Measurements from ENCODE around the gene TYROBP. TPM values are rescaled to one million over a fixed set of nuclear protein-coding genes. Genes with fewer than 3 reads are reported as not detected.
A peak's percentile ranks its signal among the peaks of the same experiment; 100 is the strongest.
"Not testable (repeated sequence)": the region's sequence is repeated elsewhere in the genome, so short reads cannot be mapped to it uniquely, and the experiment has no call there.

Gene TYROBP
- 100 to 1,000 TPM; 205 to 407 TPM for total RNA-seq
- 10 to 100 TPM; 12.3 to 15.7 (median 13.3) TPM for polyA plus RNA-seq (ENCODE audit: insufficient read length in 6 of 6)
- long read RNA-seq, donor 1, transcript TYROBP-209 (5 exons, 415 nt) = minor isoform, 6 of 21 reads
- long read RNA-seq, donor 1, transcript TYROBP-201 (5 exons, 568 nt) = major isoform, 12 of 21 reads
- long read RNA-seq, donor 1, partial matches to known transcripts = 0 of 21 reads
- long read RNA-seq, donor 1, other reads (novel, unspliced or antisense) = 0 of 21 reads
- long read RNA-seq, donor 2, transcript TYROBP-201 (5 exons, 568 nt) = major isoform, 7 of 11 reads
- long read RNA-seq, donor 2, partial matches to known transcripts = 0 of 11 reads
- long read RNA-seq, donor 2, other reads (novel, unspliced or antisense) = 0 of 11 reads
- long read RNA-seq, donor 3, transcript TYROBP-201 (5 exons, 568 nt) = major isoform, 11 of 15 reads
- long read RNA-seq, donor 3, partial matches to known transcripts = 0 of 15 reads
- long read RNA-seq, donor 3, other reads (novel, unspliced or antisense) = 0 of 15 reads
- long read RNA-seq, donor 4, transcript TYROBP-203 (4 exons, 522 nt) = minor isoform, 7 of 321 reads
- long read RNA-seq, donor 4, transcript TYROBP-207 (5 exons, 570 nt) = minor isoform, 27 of 321 reads
- long read RNA-seq, donor 4, transcript TYROBP-201 (5 exons, 568 nt) = major isoform, 182 of 321 reads
- long read RNA-seq, donor 4, transcript TYROBP-209 (5 exons, 415 nt) = minor isoform, 42 of 321 reads
- long read RNA-seq, donor 4, partial matches to known transcripts = 6 of 321 reads
- long read RNA-seq, donor 4, other reads (novel, unspliced or antisense) = 48 of 321 reads
- long read RNA-seq, donor 5, transcript TYROBP-201 (5 exons, 568 nt) = major isoform, 8 of 14 reads
- long read RNA-seq, donor 5, partial matches to known transcripts = 0 of 14 reads
- long read RNA-seq, donor 5, other reads (novel, unspliced or antisense) = 0 of 14 reads
- long read RNA-seq, donor 6, transcript TYROBP-209 (5 exons, 415 nt) = minor isoform, 6 of 24 reads
- long read RNA-seq, donor 6, transcript TYROBP-201 (5 exons, 568 nt) = major isoform, 14 of 24 reads
- long read RNA-seq, donor 6, partial matches to known transcripts = 0 of 24 reads
- long read RNA-seq, donor 6, other reads (novel, unspliced or antisense) = 0 of 24 reads
- long read RNA-seq, donor 7, transcript TYROBP-201 (5 exons, 568 nt) = major isoform, 9 of 17 reads
- long read RNA-seq, donor 7, partial matches to known transcripts = 0 of 17 reads
- long read RNA-seq, donor 7, other reads (novel, unspliced or antisense) = 0 of 17 reads
- long read RNA-seq, donor 8, partial matches to known transcripts = 0 of 2 reads
- long read RNA-seq, donor 8, other reads (novel, unspliced or antisense) = 0 of 2 reads
- long read RNA-seq, donor 9 = 0 reads
- long read RNA-seq, donor 10, transcript TYROBP-203 (4 exons, 522 nt) = minor isoform, 9 of 378 reads
- long read RNA-seq, donor 10, transcript TYROBP-207 (5 exons, 570 nt) = minor isoform, 33 of 378 reads
- long read RNA-seq, donor 10, transcript TYROBP-209 (5 exons, 415 nt) = minor isoform, 52 of 378 reads
- long read RNA-seq, donor 10, transcript TYROBP-201 (5 exons, 568 nt) = major isoform, 227 of 378 reads
- long read RNA-seq, donor 10, partial matches to known transcripts = 3 of 378 reads
- long read RNA-seq, donor 10, other reads (novel, unspliced or antisense) = 39 of 378 reads
- long read RNA-seq, donor 11 = 0 reads
- long read RNA-seq, donor 12, transcript TYROBP-201 (5 exons, 568 nt) = major isoform, 5 of 7 reads
- long read RNA-seq, donor 12, partial matches to known transcripts = 0 of 7 reads
- long read RNA-seq, donor 12, other reads (novel, unspliced or antisense) = 0 of 7 reads

DNA sequence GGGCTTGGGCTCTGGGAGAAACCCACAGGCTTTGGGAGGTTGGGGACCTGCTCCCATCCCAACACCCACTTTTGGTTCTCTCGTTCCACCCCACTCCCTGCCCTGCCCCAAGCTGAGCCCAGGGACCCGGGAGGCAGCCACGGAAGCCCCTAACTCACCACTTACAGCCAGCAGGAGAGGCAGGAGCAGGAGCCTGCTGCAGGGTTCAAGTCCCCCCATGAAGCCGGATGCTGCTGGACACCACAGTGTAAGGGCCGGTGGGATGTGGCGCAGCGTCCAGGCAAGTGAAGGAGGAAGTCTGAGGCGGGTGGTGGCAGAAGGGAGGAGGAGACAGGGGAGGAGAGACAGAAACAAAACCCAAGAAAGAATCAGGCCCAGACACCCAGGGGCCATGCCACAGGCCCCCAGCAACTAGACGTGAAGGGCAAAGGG is at the start of gene TYROBP:
TYROBP (minus strand) TSS at position 286 of the 432 bp plus-strand sequence; CDS start at position 219, 67 bp downstream.
- Histone ChIP-seq H3K27ac (peak within 1 kb of the TSS; percentile 73 to 96), H3K4me1 (peaks cover 0 to 75% of the 10 kb centered on the region in 2 donors), H3K27me3 (no peaks in the 10 kb centered on the region), H3K9me3 (no peaks in the 10 kb centered on the region), H3K36me3 (peaks cover 0 to 11% of the 10 kb centered on the region in 2 donors), H3K4me3 (peak within 1 kb of the TSS; percentile 3 to 80)
- ATAC-seq (peak; percentile 23), DNase-seq (peak in 2 of 4 donors; percentile 76 to 91)
- TF ChIP-seq, protein P1, sequence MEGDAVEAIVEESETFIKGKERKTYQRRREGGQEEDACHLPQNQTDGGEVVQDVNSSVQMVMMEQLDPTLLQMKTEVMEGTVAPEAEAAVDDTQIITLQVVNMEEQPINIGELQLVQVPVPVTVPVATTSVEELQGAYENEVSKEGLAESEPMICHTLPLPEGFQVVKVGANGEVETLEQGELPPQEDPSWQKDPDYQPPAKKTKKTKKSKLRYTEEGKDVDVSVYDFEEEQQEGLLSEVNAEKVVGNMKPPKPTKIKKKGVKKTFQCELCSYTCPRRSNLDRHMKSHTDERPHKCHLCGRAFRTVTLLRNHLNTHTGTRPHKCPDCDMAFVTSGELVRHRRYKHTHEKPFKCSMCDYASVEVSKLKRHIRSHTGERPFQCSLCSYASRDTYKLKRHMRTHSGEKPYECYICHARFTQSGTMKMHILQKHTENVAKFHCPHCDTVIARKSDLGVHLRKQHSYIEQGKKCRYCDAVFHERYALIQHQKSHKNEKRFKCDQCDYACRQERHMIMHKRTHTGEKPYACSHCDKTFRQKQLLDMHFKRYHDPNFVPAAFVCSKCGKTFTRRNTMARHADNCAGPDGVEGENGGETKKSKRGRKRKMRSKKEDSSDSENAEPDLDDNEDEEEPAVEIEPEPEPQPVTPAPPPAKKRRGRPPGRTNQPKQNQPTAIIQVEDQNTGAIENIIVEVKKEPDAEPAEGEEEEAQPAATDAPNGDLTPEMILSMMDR (IDR thresholded peaks at IDR 0.05) = no peak
- intact Hi-C loops (cut with DNase I) = no loop called here

DNA sequence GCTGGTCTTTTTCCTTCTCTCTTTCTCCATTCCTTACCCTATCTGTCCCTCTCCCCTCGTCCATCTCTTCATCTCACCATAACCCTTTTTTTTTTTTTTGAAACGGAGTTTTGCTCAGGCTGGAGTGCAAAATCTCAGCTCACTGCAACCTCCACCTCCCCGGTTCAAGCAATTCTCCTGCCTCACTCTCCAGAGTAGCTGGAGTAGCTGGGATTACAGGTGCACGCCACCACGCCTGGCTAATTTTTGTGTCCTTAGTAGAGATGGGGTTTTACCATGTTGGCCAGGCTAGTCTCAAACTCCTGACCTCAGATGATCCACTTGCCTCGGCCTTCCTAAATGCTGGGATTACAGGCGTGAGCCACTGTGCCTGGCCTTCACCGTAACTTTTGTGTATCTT is 49.3 kb upstream of the TYROBP start:
- H3K27ac ChIP-seq; H3K9me3 ChIP-seq; intact Hi-C loops (cut with DNase I); ATAC-seq; H3K4me3 ChIP-seq; DNase-seq; H3K36me3 ChIP-seq: not testable (repeated sequence)
- Histone ChIP-seq H3K4me1 (peaks cover 0 to 29% of the 10 kb centered on the region in 2 donors), H3K27me3 (peaks cover 17 to 53% of the 10 kb centered on the region in 2 donors)

DNA sequence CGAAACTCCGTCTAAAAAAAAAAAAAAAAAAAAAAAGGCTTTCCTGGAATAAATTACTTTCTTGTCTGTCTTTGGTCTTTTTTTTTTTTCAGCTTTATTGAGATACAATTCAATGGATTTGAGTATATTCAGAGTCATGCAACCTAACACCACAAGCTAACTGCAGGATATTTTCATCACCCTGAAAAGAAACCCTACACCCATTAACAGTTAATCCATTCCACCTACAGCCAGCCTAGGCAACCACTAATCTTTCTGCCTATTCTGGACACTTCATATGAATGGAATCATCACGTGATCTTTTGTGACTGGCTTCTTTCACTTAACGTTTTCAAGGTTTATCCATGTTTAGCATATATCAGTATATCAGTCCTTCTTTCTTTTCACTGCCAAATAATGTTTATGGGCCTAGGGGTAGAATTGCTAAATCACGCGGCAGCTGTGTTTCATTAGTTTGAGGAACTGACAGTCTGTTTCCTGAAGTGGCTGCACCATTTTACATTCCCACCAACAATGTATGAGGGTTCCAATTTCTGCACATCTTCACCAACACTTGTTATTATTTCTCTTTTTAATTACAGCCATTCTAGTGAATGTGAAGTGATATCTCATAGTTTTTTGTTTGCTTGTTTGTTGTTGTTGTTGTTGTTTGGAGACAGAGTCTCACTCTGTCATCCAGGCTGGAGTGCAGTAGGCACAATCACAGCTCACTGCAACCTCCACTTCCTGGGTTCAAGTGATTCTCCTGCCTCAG is 48.0 kb upstream of the TYROBP start:
- intact Hi-C loops (cut with DNase I) = no loop called here

DNA sequence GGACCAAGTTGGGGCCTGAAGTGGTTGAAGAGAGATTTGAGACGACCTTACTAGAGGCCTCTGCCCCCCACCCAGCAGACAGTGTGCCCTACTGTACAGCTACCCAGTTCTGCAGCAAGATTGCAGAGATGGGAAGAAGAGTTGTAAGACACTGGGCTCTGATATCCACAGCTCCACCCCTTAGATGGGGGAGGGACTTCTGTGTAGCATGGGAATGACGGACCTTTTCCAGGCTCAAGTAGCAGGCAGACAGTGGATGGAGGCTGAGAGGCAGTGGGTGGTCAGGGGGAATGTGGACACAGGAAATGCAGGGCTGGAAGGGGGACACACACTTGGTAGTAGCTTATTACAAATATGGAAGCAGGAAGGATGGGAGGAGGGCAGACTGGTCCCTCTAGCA is 41.0 kb upstream of the TYROBP start:
- TF ChIP-seq, protein P1 (IDR thresholded peaks at IDR 0.05) = no peak
- ATAC-seq = no peak

More for the DNA sequence above, 48.0 kb upstream of the TYROBP start:
- H3K27me3 ChIP-seq = peaks cover 17 to 39% of the 10 kb centered on the region in 2 donors
- DNase-seq (no peak), ATAC-seq (no peak)
- no peak overlapping the region for H3K4me3 ChIP-seq
- H3K36me3 ChIP-seq = no peaks in the 10 kb centered on the region
- peaks cover 0 to 30% of the 10 kb centered on the region in 2 donors for H3K4me1 ChIP-seq
- TF ChIP-seq, protein P1 (IDR thresholded peaks at IDR 0.05) = no peak
- H3K9me3 ChIP-seq = no peaks in the 10 kb centered on the region
- peak overlapping the region in 1 of 2 donors; percentile 28 for H3K27ac ChIP-seq

More for the DNA sequence above, 41.0 kb upstream of the TYROBP start:
- Histone ChIP-seq H3K4me3 (no peak overlapping the region), H3K36me3 (peaks cover 0 to 7% of the 10 kb centered on the region in 2 donors), H3K4me1 (peaks cover 0 to 17% of the 10 kb centered on the region in 2 donors), H3K9me3 (no peaks in the 10 kb centered on the region), H3K27ac (no peak overlapping the region), H3K27me3 (no peaks in the 10 kb centered on the region)
- DNase-seq = no peak
- intact Hi-C loops (cut with DNase I) = no loop called here
